H4 (cell line): ENCODE data around the gene ROBO4. TPM values are rescaled to one million over a fixed set of nuclear protein-coding genes. Genes with fewer than 3 reads are reported as not detected.

Source experiments
- DNase-seq: peaks from one replicate; pipeline ENCODE4 v3.0.0-alpha.2; 2015; ENCODE audit warnings: low spot score
- total RNA-seq: library from RNA; depleted of rRNA; stranded (reverse); fragments of >200 nt; shearing (Covaris generic); gene quantifications from 2 replicates; pipeline ENCODE4 v1.2.3, GENCODE V29; 2014

The ROBO4 gene
- total RNA-seq, 1 experiment from 2014 or later = 0.06 TPM

- DNase-seq = no peak
Observed at GRCh38 chr11:124873951-124874350, 23.7 kb downstream of the ROBO4 start.

GRCh38 chr11:124872741-124873140 lies 24.9 kb downstream of the ROBO4 start:
- no peak for DNase-seq

- DNase-seq = no peak
Observed at GRCh38 chr11:124872280-124872679, 25.4 kb downstream of the ROBO4 start.

GRCh38 chr11:124870430-124870829 lies 27.2 kb downstream of the ROBO4 start:
- no peak for DNase-seq

GRCh38 chr11:124869856-124870387 lies 27.7 kb downstream of the ROBO4 start:
- no peak for DNase-seq

GRCh38 chr11:124869331-124869730 lies 28.3 kb downstream of the ROBO4 start:
- no peak for DNase-seq

GRCh38 chr11:124868331-124869274 lies 29.1 kb downstream of the ROBO4 start:
- no peak for DNase-seq

- DNase-seq = no peak
Observed at GRCh38 chr11:124867700-124868099, 30.0 kb downstream of the ROBO4 start.

- no peak for DNase-seq
Observed at GRCh38 chr11:124865902-124866851, 31.5 kb downstream of the ROBO4 start.

- DNase-seq = no peak
Observed at GRCh38 chr11:124865181-124865901, 32.3 kb downstream of the ROBO4 start, which contains the start of gene ROBO3. Gene ROBO3, plus strand, starts transcription at chr11:124865432. Its CDS starts 146 bp downstream, at chr11:124865578.

- no peak for DNase-seq
Observed at GRCh38 chr11:124864892-124865180, 32.8 kb downstream of the ROBO4 start.

- no peak for DNase-seq
Observed at GRCh38 chr11:124864176-124864891, 33.3 kb downstream of the ROBO4 start.

GRCh38 chr11:124863826-124864165 lies 33.9 kb downstream of the ROBO4 start:
- no peak for DNase-seq

- DNase-seq = no peak
Observed at GRCh38 chr11:124863137-124863825, 34.4 kb downstream of the ROBO4 start.

- no peak for DNase-seq
Observed at GRCh38 chr11:124861670-124862069, 36.0 kb downstream of the ROBO4 start.

GRCh38 chr11:124859171-124859570 lies 38.5 kb downstream of the ROBO4 start:
- no peak for DNase-seq

GRCh38 chr11:124846070-124846673 lies 51.5 kb downstream of the ROBO4 start:
- no peak for DNase-seq

- no peak for DNase-seq
Observed at GRCh38 chr11:124844664-124845079, 53.0 kb downstream of the ROBO4 start.

GRCh38 chr11:124843616-124843910 lies 54.1 kb downstream of the ROBO4 start:
- no peak for DNase-seq

GRCh38 chr11:124842305-124842704 lies 55.4 kb downstream of the ROBO4 start:
- no peak for DNase-seq
